Jurkat, Clone E6-1 (cell line): Measurements from ENCODE around the gene NT5DC2.

Experiments used
- DNase-seq: peaks from one replicate; pipeline ENCODE4 v3.0.0-alpha.2; 2011; ENCODE audit warnings: low read depth, low spot score
- H3K4me3 ChIP-seq: 2 replicates; pipeline ENCODE4 v1.5.1; 2011; ENCODE audit warnings: mild to moderate bottlenecking, low read length, control low read depth, moderate library complexity

NT5DC2 gene

GRCh38 chr3:52479877-52480575 is 53.6 kb downstream of the NT5DC2 start:
- no peak overlapping the region for H3K4me3 ChIP-seq
- no peak for DNase-seq

- H3K4me3 ChIP-seq = no peak overlapping the region
- no peak for DNase-seq
Observed at GRCh38 chr3:52479037-52479876, 54.4 kb downstream of the NT5DC2 start.

GRCh38 chr3:52477796-52478095 is 55.9 kb downstream of the NT5DC2 start:
- H3K4me3 ChIP-seq = no peak overlapping the region
- DNase-seq = no peak

GRCh38 chr3:52477076-52477795 is 56.4 kb downstream of the NT5DC2 start:
- no peak overlapping the region for H3K4me3 ChIP-seq
- no peak for DNase-seq
